SK-N-MC (cell line): ENCODE data around the gene RAMP1.

ENCODE experiments used
- EZH2 ChIP-seq: fragments of 200-600 bp; sonication (generic); IDR thresholded peaks from one replicate; pipeline ENCODE4 v1.6.1; 2017; ENCODE audit warnings: antibody characterized with exemption
- POLR2AphosphoS5 ChIP-seq: IDR thresholded peaks from 2 replicates; pipeline ENCODE4 v1.6.1; 2012; ENCODE audit warnings: mild to moderate bottlenecking, low read depth, low read length, borderline replicate concordance

DNA sequence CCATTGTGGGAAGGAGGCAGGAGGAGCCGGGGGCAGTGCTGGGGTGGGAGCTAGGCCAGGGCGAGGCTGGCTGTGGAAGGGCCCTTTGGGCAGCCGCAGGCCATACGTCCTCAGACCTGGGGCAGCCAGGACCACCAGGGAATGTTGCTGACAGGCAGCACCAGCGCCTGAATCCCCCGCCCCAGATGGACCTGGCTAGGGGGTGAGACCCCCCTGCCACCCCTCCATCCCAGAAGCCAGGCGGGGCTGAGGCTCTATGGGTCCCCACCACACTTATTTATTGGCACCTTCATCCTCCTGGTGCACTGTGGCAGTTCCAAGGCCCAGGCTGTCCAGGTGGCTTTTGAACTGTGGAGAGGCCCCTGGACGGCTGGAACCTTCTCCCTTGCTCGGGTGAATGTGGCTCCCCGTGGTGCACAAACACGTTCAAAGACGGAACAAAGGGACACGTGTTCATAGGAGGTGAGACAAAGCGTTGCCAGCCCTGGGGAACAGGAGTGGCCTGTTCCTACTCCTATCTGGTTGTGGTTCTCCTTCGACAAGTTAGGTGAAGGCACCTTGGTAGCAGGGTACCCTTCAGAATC is 35.1 kb downstream of the RAMP1 start:
- TF ChIP-seq POLR2AphosphoS5: no peak
- TF ChIP-seq EZH2: no peak
